ENCODE results near the gene SFXN5. TPM values are rescaled to one million over a fixed set of nuclear protein-coding genes. Genes with fewer than 3 reads are reported as not detected.

Gene SFXN5
- total and polyA plus RNA-seq, 2 of the 8 experiments (the other 6 are each of a cell fraction or from before 2014, with no cell fraction given): 29.3 to 33.1 TPM

- no peak for TF ChIP-seq KDM5A (IDR thresholded peaks at IDR 0.05; ENCODE audit: low read length)
- TF ChIP-seq RBBP5 (IDR thresholded peaks at IDR 0.05; ENCODE audit: borderline replicate concordance, low read depth, low read length): no peak
- no peak for TF ChIP-seq SIX5 (IDR thresholded peaks at IDR 0.05; ENCODE audit: low read depth, low read length)
- no peak for TF ChIP-seq POLR2A (IDR thresholded peaks at IDR 0.05; ENCODE audit: control extremely low read depth in 1 of 2, low read depth in 2 of 2, low read length in 2 of 2)
- TF ChIP-seq CREB1 (IDR thresholded peaks at IDR 0.05): no peak
- TF ChIP-seq NANOG (IDR thresholded peaks at IDR 0.05; ENCODE audit: insufficient read depth, low read depth, low read length, poor library complexity, severe bottlenecking): no peak
- no peak for TF ChIP-seq SIRT6 (IDR thresholded peaks at IDR 0.05; ENCODE audit: low read length)
- TF ChIP-seq TAF7 (optimal IDR thresholded peaks at IDR 0.05; ENCODE audit: borderline replicate concordance, low read depth, low read length): no peak
- TF ChIP-seq BRCA1 (IDR thresholded peaks at IDR 0.05; ENCODE audit: low read depth, low read length): no peak
- TF ChIP-seq JUND (IDR thresholded peaks at IDR 0.05; ENCODE audit: low read length): peak; percentile 27; the same call in 1 of the 2 replicates
Measured at GRCh38 chr2:73063909-73064875, 7.3 kb downstream of the SFXN5 start (continued).
